ENCODE measurements around the gene TMEM150A. TPM values are rescaled to one million over a fixed set of nuclear protein-coding genes. Genes with fewer than 3 reads are reported as not detected.

TMEM150A gene
- polyA plus RNA-seq, 1 donor from 2014 or later, result 8.4 TPM

DNA sequence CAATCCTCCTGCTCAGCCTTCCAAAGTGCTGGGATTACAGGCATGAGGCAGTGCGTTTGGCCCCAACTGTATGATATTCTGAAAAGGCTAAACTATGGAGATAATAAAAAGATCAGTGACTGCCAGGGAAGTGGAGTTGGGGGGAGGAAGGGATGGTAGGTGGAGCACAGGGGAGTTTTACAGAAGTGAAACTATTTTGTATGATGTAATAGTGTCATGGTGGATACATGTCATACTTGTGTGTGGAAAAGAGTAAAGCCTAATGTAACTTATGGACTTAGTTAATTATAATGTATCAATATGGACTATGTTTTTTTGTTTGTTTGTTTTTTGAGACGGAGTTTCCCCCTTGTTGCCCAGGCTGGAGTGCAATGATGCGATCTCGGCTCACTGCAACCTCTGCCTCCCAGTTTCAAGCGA lies 38.3 kb downstream of the TMEM150A start:
- H3F3A ChIP-seq (ENCODE audit: insufficient read depth, low read length, poor library complexity, severe bottlenecking), result no peaks in the 10 kb centered on the region
- TF ChIP-seq SMC3 (conservative IDR thresholded peaks at IDR 0.05; ENCODE audit: poor library complexity) (no peak), EZH2 (IDR thresholded peaks at IDR 0.05; ENCODE audit: borderline replicate concordance, insufficient read depth, low read length, poor library complexity, severe bottlenecking) (no peak), MXI1 (conservative IDR thresholded peaks at IDR 0.05; ENCODE audit: poor library complexity, severe bottlenecking) (no peak), TAF1 (IDR thresholded peaks at IDR 0.05; ENCODE audit: low read depth) (no peak), RAD21 (conservative IDR thresholded peaks at IDR 0.05) (no peak)
- H3K9me3 ChIP-seq (ENCODE audit: low read length), result no peaks in the 10 kb centered on the region
- H3K9ac ChIP-seq (ENCODE audit: low read length), result no peak overlapping the region
- peaks cover 16% of the 10 kb centered on the region for H3K79me2 ChIP-seq (replicated peaks; ENCODE audit: insufficient read depth, low read length)
- H3K27ac ChIP-seq (ENCODE audit: low read length), result no peak overlapping the region
- H3K27me3 ChIP-seq (ENCODE audit: insufficient read depth, low read depth, low read length), result no peaks in the 10 kb centered on the region
- no peaks in the 10 kb centered on the region for H4K20me1 ChIP-seq (ENCODE audit: insufficient read depth)
- H2AFZ ChIP-seq (ENCODE audit: low read depth, low read length), result no peak overlapping the region
- H3K4me2 ChIP-seq (ENCODE audit: low read length), result no peak overlapping the region
- H3K4me3 ChIP-seq (ENCODE audit: low read length), result no peak overlapping the region
- no peaks in the 10 kb centered on the region for H3K36me3 ChIP-seq (ENCODE audit: insufficient read depth, low read length)
- no peaks in the 10 kb centered on the region for H3K9me2 ChIP-seq (ENCODE audit: insufficient read depth, low read length)

DNA sequence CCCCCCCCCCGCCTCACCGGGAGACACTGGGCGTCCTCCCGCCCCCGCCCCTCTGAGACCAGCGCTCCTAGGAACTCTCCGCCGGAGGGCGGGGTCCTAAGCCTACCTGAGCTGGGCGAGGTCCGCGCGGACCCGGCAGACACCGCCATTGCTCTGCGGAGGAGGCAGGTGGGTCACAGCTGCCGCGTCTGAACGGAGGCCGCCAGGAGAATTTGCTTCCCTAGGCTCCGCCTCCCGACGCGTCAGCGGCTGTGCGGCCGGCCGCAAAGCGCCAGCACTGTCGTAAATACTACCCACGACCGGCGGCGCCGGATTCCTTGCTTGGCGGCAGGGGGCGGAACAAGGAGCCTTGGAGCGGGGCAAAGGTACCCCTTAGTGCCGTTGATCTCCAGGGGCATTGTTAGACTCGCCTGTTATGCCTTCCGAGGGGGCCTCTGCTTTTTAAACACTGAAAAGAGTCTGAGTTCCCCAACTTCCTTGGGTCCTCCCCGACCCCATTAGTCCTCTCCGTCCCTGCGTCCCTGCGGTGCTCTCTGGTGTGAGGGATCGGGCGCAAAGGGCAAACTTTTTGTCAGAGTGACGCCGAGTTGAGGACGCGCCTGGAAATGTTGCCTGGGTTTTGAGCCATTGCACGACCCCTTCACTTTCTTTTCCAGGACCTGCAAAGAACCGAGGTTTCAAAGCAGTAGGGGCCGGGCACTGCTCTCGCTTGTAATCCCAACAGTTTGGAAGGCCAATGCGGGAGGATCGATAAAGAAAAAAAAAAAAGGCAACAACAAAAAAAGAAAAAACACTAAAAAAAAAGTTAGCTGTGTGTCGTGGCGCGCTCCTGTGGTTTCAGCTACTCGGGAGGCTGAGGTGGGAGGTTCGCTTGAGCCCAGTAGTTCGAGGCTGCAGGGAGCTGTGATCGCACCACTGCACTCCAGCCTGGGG lies 41.0 kb downstream of the TMEM150A start, which contains the start of gene GGCX:
Gene GGCX (minus strand): TSS at position 214 of the 933 bp plus-strand sequence. CDS start 65 bp downstream, at position 149.
- Histone ChIP-seq H3K9ac (ENCODE audit: low read length) (peak within 1 kb of the TSS; percentile 81), H3K4me2 (ENCODE audit: low read length) (peak within 1 kb of the TSS; percentile 92), H3K27ac (ENCODE audit: low read length) (peak within 1 kb of the TSS; percentile 71), H3K36me3 (ENCODE audit: insufficient read depth, low read length) (no peaks in the 10 kb centered on the region), H4K20me1 (ENCODE audit: insufficient read depth) (no peaks in the 10 kb centered on the region), H3F3A (ENCODE audit: insufficient read depth, low read length, poor library complexity, severe bottlenecking) (no peaks in the 10 kb centered on the region), H3K9me2 (ENCODE audit: insufficient read depth, low read length) (no peaks in the 10 kb centered on the region), H3K4me3 (ENCODE audit: low read length) (peak within 1 kb of the TSS; percentile 91), H2AFZ (ENCODE audit: low read depth, low read length) (peak within 1 kb of the TSS; percentile 97), H3K79me2 (replicated peaks; ENCODE audit: insufficient read depth, low read length) (peaks cover 18% of the 10 kb centered on the region), H3K27me3 (ENCODE audit: insufficient read depth, low read depth, low read length) (no peaks in the 10 kb centered on the region), H3K9me3 (ENCODE audit: low read length) (no peaks in the 10 kb centered on the region)
- peak; percentile 75 for TF ChIP-seq MXI1 (conservative IDR thresholded peaks at IDR 0.05; ENCODE audit: poor library complexity, severe bottlenecking)
- TF ChIP-seq EP300 (conservative IDR thresholded peaks at IDR 0.05; ENCODE audit: poor library complexity, severe bottlenecking), result peak; percentile 37
- TF ChIP-seq, protein P1, sequence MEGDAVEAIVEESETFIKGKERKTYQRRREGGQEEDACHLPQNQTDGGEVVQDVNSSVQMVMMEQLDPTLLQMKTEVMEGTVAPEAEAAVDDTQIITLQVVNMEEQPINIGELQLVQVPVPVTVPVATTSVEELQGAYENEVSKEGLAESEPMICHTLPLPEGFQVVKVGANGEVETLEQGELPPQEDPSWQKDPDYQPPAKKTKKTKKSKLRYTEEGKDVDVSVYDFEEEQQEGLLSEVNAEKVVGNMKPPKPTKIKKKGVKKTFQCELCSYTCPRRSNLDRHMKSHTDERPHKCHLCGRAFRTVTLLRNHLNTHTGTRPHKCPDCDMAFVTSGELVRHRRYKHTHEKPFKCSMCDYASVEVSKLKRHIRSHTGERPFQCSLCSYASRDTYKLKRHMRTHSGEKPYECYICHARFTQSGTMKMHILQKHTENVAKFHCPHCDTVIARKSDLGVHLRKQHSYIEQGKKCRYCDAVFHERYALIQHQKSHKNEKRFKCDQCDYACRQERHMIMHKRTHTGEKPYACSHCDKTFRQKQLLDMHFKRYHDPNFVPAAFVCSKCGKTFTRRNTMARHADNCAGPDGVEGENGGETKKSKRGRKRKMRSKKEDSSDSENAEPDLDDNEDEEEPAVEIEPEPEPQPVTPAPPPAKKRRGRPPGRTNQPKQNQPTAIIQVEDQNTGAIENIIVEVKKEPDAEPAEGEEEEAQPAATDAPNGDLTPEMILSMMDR (IDR thresholded peaks at IDR 0.05; ENCODE audit: poor library complexity, severe bottlenecking), result peak; percentile 37
- TF ChIP-seq SMC3 (conservative IDR thresholded peaks at IDR 0.05; ENCODE audit: poor library complexity), result peak; percentile 52
- peak; percentile 95 for TF ChIP-seq TAF1 (IDR thresholded peaks at IDR 0.05; ENCODE audit: low read depth)
- TF ChIP-seq, protein P2, sequence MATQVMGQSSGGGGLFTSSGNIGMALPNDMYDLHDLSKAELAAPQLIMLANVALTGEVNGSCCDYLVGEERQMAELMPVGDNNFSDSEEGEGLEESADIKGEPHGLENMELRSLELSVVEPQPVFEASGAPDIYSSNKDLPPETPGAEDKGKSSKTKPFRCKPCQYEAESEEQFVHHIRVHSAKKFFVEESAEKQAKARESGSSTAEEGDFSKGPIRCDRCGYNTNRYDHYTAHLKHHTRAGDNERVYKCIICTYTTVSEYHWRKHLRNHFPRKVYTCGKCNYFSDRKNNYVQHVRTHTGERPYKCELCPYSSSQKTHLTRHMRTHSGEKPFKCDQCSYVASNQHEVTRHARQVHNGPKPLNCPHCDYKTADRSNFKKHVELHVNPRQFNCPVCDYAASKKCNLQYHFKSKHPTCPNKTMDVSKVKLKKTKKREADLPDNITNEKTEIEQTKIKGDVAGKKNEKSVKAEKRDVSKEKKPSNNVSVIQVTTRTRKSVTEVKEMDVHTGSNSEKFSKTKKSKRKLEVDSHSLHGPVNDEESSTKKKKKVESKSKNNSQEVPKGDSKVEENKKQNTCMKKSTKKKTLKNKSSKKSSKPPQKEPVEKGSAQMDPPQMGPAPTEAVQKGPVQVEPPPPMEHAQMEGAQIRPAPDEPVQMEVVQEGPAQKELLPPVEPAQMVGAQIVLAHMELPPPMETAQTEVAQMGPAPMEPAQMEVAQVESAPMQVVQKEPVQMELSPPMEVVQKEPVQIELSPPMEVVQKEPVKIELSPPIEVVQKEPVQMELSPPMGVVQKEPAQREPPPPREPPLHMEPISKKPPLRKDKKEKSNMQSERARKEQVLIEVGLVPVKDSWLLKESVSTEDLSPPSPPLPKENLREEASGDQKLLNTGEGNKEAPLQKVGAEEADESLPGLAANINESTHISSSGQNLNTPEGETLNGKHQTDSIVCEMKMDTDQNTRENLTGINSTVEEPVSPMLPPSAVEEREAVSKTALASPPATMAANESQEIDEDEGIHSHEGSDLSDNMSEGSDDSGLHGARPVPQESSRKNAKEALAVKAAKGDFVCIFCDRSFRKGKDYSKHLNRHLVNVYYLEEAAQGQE (IDR thresholded peaks at IDR 0.05; ENCODE audit: borderline replicate concordance), result no peak
- TF ChIP-seq RAD21 (conservative IDR thresholded peaks at IDR 0.05), result peak; percentile 35
- TF ChIP-seq EZH2 (IDR thresholded peaks at IDR 0.05; ENCODE audit: borderline replicate concordance, insufficient read depth, low read length, poor library complexity, severe bottlenecking), result no peak
- TF ChIP-seq POLR2AphosphoS5 (IDR thresholded peaks at IDR 0.05), result peak; percentile 93
